Cerebellar cortex (tissue), 1 donor: Measurements from ENCODE around the gene SCGB1A1.
A peak's percentile ranks its signal among the peaks of the same experiment; 100 is the strongest.
"Not testable (repeated sequence)": the region's sequence is repeated elsewhere in the genome, so short reads cannot be mapped to it uniquely, and the experiment has no call there.

Experiments
- DNase-seq: peaks from one replicate; pipeline ENCODE4 v3.0.0-alpha.2; 2015; ENCODE audit warnings: low spot score

Gene SCGB1A1

GRCh38 chr11:62449912-62450311 is 31.1 kb downstream of the SCGB1A1 start:
- DNase-seq: not testable (repeated sequence)

- DNase-seq: no peak
Measured at GRCh38 chr11:62450543-62451240, 31.9 kb downstream of the SCGB1A1 start.

- no peak for DNase-seq
Measured at GRCh38 chr11:62451241-62451621, 32.4 kb downstream of the SCGB1A1 start.

GRCh38 chr11:62452261-62452660 is 33.4 kb downstream of the SCGB1A1 start:
- no peak for DNase-seq

GRCh38 chr11:62452839-62453468 is 34.1 kb downstream of the SCGB1A1 start:
- no peak for DNase-seq

GRCh38 chr11:62456630-62457029 is 37.8 kb downstream of the SCGB1A1 start:
- no peak for DNase-seq

- DNase-seq: no peak
Measured at GRCh38 chr11:62457478-62457877, 38.6 kb downstream of the SCGB1A1 start.

- peak; percentile 55 for DNase-seq
Measured at GRCh38 chr11:62458212-62459002, 39.6 kb downstream of the SCGB1A1 start.

GRCh38 chr11:62459080-62459479 is 40.2 kb downstream of the SCGB1A1 start:
- DNase-seq: no peak

GRCh38 chr11:62461740-62462507 is 43.1 kb downstream of the SCGB1A1 start:
- DNase-seq: peak; percentile 42

- DNase-seq: no peak
Measured at GRCh38 chr11:62462508-62462892, 43.7 kb downstream of the SCGB1A1 start.

- DNase-seq: peak; percentile 56
Measured at GRCh38 chr11:62463121-62463542, 44.3 kb downstream of the SCGB1A1 start.

- no peak for DNase-seq
Measured at GRCh38 chr11:62464655-62465054, 45.8 kb downstream of the SCGB1A1 start.

GRCh38 chr11:62466444-62466843 is 47.6 kb downstream of the SCGB1A1 start:
- DNase-seq: no peak

GRCh38 chr11:62468577-62468976 is 49.7 kb downstream of the SCGB1A1 start:
- no peak for DNase-seq

- no peak for DNase-seq
Measured at GRCh38 chr11:62471603-62472002, 52.8 kb downstream of the SCGB1A1 start.

GRCh38 chr11:62472063-62472884 is 53.4 kb downstream of the SCGB1A1 start:
- DNase-seq: peak; percentile 34
